G401 (cell line): Measurements from ENCODE around the gene SUN3. TPM values are rescaled to one million over a fixed set of nuclear protein-coding genes. Genes with fewer than 3 reads are reported as not detected.

Experiments
- DNase-seq: peaks from one replicate; pipeline ENCODE4 v3.0.0-alpha.2; 2015; ENCODE audit warnings: low spot score
- in situ Hi-C: cut with HindIII; loops from 2 replicates; pipeline ENCODE4 v1.10.0; 2016; ENCODE audit warnings: low sequenced_read_pairs, mixed read lengths
- total RNA-seq: library from RNA; depleted of rRNA; stranded (reverse); fragments of >200 nt; shearing (Covaris generic); gene quantifications from 2 replicates; pipeline ENCODE4 v1.2.3, GENCODE V29; 2014; rRNA removed

The SUN3 gene
- 0.54 TPM in 1 of 2 replicates, not detected in the other for total RNA-seq

GRCh38 chr7:48028938-48029337 is at the start of gene SUN3:
TSS of gene SUN3 (minus strand) at chr7:48029107. CDS start at chr7:48028938, 169 bp downstream.
- no peak for DNase-seq
- in situ Hi-C loops, result no loop called here

- in situ Hi-C loops, result no loop called here
- no peak for DNase-seq
Observed at GRCh38 chr7:48078470-48078869, 49.6 kb upstream of the SUN3 start.

- no peak for DNase-seq
- in situ Hi-C loops, result no loop called here
Observed at GRCh38 chr7:48077423-48077822, 48.5 kb upstream of the SUN3 start.

- in situ Hi-C loops, result no loop called here
- DNase-seq, result no peak
Observed at GRCh38 chr7:48074204-48074654, 45.3 kb upstream of the SUN3 start.

GRCh38 chr7:48067475-48067874 is 38.6 kb upstream of the SUN3 start:
- in situ Hi-C loops, result no loop called here
- no peak for DNase-seq

GRCh38 chr7:48063985-48064384 is 35.1 kb upstream of the SUN3 start:
- in situ Hi-C loops, result no loop called here
- no peak for DNase-seq

DNA sequence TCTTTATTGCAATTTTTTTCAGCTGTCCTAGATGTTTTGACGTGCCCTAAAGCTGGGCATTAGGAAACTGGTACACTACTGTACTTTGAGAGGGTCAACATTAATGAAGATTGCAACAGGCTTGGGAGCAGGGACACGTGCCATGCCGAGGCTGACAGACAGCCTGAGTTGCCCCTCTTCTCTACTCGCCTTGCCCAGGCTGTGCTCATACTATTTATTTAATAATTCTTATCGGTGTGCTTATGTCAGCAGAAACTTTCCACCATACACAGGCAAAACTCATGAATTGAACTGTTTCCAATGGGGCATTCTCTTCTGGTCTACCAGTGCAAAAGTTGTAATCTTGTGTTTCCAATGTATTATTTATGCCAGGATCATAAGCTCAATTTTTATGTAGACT is 30.8 kb upstream of the SUN3 start:
- DNase-seq, result no peak
- in situ Hi-C loops, result no loop called here

DNA sequence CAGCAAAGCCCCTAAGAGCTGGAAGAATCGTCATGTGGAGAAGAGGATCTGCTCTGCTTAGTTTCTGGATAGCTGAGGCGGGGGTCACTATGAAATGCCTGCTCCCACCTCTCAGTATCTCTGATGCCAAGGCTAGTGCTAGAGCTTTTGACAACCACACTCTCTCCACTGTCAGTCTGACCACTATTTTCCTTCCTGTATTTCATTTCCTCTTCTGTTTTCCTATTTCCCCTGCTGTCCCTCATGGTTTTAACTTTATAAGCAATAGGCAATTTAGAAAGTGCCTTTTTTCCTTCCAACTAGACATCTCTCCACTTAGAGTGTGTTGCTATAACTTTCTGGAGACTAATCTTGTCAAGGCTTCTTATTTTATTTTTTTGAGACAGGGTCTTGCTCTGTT is 30.1 kb upstream of the SUN3 start:
- DNase-seq, result no peak
- in situ Hi-C loops, result no loop called here

- in situ Hi-C loops, result no loop called here
- DNase-seq, result no peak
Observed at GRCh38 chr7:48053736-48054135, 24.8 kb upstream of the SUN3 start.

GRCh38 chr7:48052748-48053147 is 23.8 kb upstream of the SUN3 start:
- in situ Hi-C loops, result no loop called here
- DNase-seq, result no peak

GRCh38 chr7:48049850-48050249 is 20.9 kb upstream of the SUN3 start:
- no peak for DNase-seq
- in situ Hi-C loops, result no loop called here

DNA sequence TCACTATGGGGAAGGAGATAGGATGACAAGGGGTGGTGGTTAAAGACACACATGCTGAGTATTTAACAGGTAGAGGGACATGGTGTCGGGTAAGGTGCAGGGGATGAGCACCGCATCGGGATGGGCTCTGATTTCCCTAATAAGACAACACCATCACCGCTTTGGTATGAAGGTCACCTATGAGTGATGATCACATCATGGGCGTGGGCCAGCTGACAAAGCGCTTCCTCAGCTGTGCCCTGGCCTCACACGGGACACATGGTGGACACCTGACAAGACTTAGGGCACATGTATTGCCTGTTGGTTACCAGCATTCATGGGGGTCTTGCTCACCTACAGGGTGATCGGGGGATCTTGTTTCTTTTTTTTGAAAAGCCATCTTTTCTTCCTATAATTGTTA is 19.2 kb upstream of the SUN3 start:
- DNase-seq, result no peak
- in situ Hi-C loops, result no loop called here

DNA sequence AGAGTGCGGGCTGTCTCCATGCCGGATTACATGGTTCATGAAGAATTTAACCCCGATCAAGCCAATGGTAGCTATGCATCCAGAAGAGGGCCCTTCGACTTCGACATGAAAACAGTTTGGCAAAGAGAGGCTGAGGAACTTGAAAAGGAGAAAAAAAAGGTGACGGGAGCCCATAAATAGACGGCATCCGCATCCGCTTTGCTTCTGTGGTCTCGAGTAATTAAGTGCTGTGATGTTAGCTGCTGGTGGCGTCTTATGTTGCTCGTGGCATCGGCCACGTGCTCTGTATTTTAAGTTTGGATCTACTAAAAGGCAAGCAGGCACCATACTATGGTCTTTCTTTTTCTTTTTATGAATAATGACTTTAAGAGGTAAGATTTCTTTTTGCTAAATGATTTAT is 17.6 kb upstream of the SUN3 start:
- DNase-seq, result no peak
- in situ Hi-C loops, result no loop called here

DNA sequence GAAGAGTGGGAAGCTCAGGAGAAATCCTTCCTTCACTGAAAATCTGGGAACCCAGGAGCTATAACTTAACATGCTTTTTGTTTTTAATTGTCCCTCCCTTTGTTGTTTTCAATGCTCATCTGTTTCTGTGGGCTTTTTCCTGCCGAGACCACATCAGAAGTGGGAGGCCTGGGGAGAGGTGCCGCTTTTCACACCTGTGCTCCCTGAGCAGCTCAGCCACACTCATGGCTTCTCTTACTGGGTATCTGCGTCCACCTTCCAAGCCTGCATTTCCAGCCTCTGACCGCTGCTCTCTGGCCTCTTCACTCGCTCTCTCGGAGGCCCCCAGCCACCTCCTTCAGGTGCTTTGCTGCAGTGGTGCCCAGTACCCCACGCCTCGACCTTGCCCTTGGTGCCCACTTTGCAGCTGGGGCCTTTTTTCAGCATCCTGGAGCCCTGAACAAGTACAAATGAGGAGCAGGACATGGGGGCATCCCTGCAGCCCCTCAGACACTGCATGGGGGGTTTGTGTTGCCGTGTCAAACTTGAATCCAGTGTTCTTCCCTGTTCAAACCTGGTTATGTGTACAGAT is 16.4 kb upstream of the SUN3 start:
- no peak for DNase-seq
- in situ Hi-C loops, result no loop called here

- no peak for DNase-seq
- in situ Hi-C loops, result no loop called here
Observed at GRCh38 chr7:48042636-48043035, 13.7 kb upstream of the SUN3 start.

DNA sequence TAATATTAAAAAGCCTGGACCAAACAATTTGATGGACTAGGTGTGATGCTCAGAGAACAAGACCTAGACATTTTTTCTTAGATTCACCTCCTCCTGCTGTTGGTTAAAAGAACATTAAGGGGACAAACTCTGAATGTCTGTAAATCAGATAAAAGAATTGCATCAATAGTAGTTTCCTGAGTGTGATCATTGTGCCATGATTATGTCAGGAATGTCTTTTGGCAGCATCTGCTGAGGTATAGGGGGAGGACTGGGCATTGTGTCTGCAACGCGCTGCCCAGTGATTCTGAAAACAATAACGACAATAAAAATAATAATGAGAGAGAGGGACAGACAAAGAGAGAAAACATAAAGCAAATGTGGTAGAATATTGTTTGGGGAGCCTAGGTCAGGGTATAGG is 13.3 kb upstream of the SUN3 start:
- in situ Hi-C loops, result no loop called here
- no peak for DNase-seq

DNA sequence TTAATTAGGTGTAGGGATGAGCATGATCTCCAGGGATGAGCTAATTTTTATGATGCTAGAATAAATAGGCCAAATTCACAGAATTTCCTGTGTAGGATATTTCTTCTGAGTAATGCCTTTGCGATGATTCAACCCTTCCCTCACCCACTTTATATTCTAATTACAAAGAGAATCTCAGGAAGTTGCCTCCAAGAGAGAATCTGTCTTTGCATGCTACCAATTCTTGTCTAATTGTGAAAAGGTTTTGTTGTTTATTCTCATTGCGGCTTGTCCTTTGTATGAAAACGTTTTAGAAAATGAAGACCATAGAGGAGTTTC is 12.7 kb upstream of the SUN3 start:
- no peak for DNase-seq
- in situ Hi-C loops, result no loop called here

GRCh38 chr7:48040944-48041652 is 12.2 kb upstream of the SUN3 start:
- DNase-seq, result no peak
- in situ Hi-C loops, result no loop called here

DNA sequence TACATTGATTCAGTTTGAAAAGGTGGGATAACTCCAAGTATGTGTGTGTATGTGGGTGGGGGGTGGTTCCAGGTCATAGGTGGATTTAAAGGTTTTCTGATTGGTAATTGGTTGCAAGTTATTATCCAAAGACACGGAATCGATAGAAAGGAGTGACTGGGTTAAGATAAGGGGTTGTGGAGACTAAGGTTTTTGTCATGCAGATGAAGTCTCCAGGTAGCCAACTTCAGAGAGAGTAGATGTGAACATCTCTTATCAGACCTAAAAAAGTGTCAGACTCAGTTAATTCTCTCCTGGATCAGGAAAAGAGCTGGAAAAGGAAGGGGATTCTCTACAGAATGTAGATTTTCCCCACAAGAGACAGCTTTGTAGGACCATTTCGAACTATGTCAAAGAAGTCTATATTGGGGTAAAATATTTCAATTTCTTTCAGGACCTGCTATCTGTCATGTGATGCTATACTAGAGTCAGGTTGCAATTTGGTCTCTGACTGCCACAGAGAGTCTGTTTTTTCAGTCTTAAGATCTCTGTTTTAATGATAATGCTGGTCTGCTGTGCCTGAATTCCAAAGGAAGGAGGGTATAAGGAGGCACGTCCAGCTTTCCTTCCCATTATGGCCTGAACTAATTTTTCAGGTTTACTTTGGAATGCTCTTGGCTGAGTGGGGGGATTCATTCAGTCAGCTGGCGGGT is 10.1 kb upstream of the SUN3 start:
- in situ Hi-C loops, result no loop called here
- DNase-seq, result no peak

DNA sequence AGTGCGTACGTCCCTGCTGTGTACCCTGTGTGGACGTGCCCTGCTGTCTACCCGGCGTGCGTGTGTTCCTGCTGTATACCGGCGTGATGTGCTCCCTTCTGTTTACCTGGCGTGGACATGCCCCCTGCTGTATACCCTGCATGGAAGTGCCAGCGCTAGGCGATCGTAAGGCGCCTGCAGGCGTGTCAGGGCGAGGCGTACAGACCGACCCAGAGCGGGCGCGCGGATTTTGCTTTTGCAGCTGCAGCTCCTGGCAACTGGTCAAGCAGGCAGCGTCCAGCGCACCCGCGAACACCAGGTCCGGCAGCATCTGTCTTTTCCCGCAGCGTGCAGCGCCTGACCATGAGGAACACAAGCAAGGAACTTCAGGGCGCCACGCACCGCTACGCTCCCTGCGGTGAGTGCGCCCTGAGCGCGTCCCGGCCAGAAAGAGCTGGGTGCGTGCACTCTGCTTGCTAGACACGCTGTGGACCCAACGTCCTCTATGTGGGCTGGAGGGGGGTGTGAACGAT is 7.1 kb upstream of the SUN3 start:
- in situ Hi-C loops, result no loop called here

More for the DNA sequence above, 7.1 kb upstream of the SUN3 start:
- peak; percentile 16 for DNase-seq
